Duodenal mucosa (tissue), 2 donors: ENCODE data around the gene SDHAF1.
"Not testable (repeated sequence)": the region's sequence is repeated elsewhere in the genome, so short reads cannot be mapped to it uniquely, and the experiment has no call there.

Source experiments
- H3K27ac ChIP-seq: one replicate; pipeline ENCODE4 v1.7.0; 2013; ENCODE audit warnings: low read depth, low read length
- H3K27me3 ChIP-seq, 2 donors: one replicate each; pipeline ENCODE4 v1.7.0; 2013; ENCODE audit warnings: low read length in 2 of 2, control low read depth in 1 of 2; ENCODE audit not compliant: insufficient read depth in 2 of 2, control insufficient read depth in 1 of 2
- H3K36me3 ChIP-seq, 2 donors: one replicate each; pipeline ENCODE4 v1.7.0; 2013; ENCODE audit warnings: low read length in 2 of 2, control low read depth in 1 of 2; ENCODE audit not compliant: insufficient read depth in 2 of 2, control insufficient read depth in 1 of 2
- H3K4me1 ChIP-seq, 2 donors: one replicate each; pipeline ENCODE4 v1.7.0; 2013; ENCODE audit warnings: low read length in 2 of 2, control low read depth in 1 of 2; ENCODE audit not compliant: insufficient read depth in 2 of 2, control insufficient read depth in 1 of 2
- H3K4me3 ChIP-seq, 2 donors: one replicate each; pipeline ENCODE4 v1.7.0; 2013; ENCODE audit warnings: low read length in 2 of 2, low read depth in 1 of 2
- H3K9ac ChIP-seq, 2 donors: one replicate each; pipeline ENCODE4 v1.7.0; 2013; ENCODE audit warnings: low read length in 2 of 2, low read depth in 1 of 2
- H3K9me3 ChIP-seq, 2 donors: one replicate each; pipeline ENCODE4 v1.7.0; 2013; ENCODE audit warnings: low read length in 2 of 2, control low read depth in 1 of 2; ENCODE audit not compliant: control insufficient read depth in 1 of 2

Gene SDHAF1, protein sequence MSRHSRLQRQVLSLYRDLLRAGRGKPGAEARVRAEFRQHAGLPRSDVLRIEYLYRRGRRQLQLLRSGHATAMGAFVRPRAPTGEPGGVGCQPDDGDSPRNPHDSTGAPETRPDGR

DNA sequence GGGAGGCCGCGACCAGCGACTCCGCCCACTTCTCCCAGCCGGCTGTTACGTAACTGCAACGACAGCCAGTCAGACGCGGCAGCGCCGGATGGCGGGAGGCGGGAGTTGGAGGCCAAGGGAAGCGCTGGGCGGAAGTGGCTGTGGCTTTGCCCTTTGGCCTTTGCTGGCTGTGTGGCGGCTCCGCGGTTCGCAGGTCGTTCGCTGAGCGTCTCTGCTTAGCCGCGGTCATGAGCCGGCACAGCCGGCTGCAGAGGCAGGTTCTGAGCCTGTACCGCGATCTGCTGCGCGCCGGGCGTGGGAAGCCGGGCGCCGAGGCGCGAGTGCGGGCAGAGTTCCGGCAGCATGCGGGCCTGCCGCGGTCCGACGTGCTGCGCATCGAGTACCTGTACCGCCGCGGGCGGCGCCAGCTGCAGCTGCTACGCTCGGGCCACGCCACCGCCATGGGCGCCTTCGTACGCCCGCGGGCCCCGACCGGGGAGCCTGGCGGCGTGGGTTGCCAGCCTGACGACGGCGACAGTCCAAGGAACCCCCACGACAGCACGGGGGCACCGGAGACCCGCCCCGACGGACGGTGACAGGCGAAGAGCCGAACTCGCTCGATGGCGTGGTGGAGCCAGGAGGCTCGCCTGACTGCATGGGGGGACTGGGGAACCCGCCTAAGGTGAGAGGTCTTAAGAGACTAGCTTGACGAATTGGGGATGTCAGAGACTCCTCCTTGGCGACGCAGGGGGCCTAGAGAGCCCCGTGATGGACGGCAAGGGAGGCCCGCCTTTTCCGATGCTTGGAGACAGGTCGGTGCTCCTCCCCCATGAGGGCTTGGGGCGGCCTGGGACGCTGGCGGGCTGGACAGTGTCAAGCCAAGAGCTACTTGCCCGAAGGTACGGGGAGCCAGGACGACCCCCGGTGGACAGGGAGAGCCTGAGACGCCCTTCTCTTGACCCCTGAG, at the start of gene SDHAF1:
Gene SDHAF1 (plus strand): TSS at position 141 of the 946 bp plus-strand sequence. CDS start 87 bp downstream, at position 228.
- Histone ChIP-seq H3K9ac (peak within 1 kb of the TSS; percentile 86 to 88), H3K4me3 (peak within 1 kb of the TSS; percentile 90 to 97), H3K36me3 (peaks cover 0 to 11% of the 10 kb centered on the region in 2 donors), H3K4me1 (peaks cover 16 to 28% of the 10 kb centered on the region in 2 donors), H3K27me3 (no peaks in the 10 kb centered on the region), H3K27ac (peak within 1 kb of the TSS; percentile 86), H3K9me3 (no peaks in the 10 kb centered on the region)

DNA sequence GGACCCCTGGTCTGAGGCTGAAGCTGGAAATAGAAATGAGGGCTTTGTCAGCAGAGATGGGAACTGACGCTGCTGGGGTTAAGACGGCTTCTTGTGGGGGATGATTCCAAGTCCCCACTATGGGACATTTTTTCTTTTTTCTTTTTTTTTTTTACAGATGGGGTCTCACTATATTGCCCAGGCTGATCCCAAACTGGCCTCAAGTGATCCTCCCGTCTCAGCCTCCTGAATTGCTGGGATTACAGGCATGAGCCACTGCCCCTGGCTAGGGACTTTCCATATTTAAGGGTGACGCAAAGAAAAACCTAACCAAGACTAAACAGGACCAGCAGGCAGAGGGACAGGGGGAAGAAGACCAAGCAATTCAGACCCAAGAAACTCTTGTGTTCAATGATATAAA, 48.8 kb upstream of the SDHAF1 start:
- peaks cover 0 to 6% of the 10 kb centered on the region in 2 donors for H3K36me3 ChIP-seq
- no peak overlapping the region for H3K4me3 ChIP-seq
- no peaks in the 10 kb centered on the region for H3K27me3 ChIP-seq

DNA sequence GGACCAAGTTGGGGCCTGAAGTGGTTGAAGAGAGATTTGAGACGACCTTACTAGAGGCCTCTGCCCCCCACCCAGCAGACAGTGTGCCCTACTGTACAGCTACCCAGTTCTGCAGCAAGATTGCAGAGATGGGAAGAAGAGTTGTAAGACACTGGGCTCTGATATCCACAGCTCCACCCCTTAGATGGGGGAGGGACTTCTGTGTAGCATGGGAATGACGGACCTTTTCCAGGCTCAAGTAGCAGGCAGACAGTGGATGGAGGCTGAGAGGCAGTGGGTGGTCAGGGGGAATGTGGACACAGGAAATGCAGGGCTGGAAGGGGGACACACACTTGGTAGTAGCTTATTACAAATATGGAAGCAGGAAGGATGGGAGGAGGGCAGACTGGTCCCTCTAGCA, 45.9 kb upstream of the SDHAF1 start:
- H3K4me3 ChIP-seq = no peak overlapping the region
- no peaks in the 10 kb centered on the region for H3K9me3 ChIP-seq
- H3K36me3 ChIP-seq = peaks cover 0 to 2% of the 10 kb centered on the region in 2 donors
- no peak overlapping the region for H3K9ac ChIP-seq
- H3K27ac ChIP-seq = no peak overlapping the region
- peaks cover 0 to 5% of the 10 kb centered on the region in 2 donors for H3K4me1 ChIP-seq
- H3K27me3 ChIP-seq = no peaks in the 10 kb centered on the region

More for the DNA sequence above, 48.8 kb upstream of the SDHAF1 start:
- no peak overlapping the region for H3K27ac ChIP-seq
- H3K9me3 ChIP-seq = no peaks in the 10 kb centered on the region
- no peaks in the 10 kb centered on the region for H3K4me1 ChIP-seq
- H3K9ac ChIP-seq = no peak overlapping the region

DNA sequence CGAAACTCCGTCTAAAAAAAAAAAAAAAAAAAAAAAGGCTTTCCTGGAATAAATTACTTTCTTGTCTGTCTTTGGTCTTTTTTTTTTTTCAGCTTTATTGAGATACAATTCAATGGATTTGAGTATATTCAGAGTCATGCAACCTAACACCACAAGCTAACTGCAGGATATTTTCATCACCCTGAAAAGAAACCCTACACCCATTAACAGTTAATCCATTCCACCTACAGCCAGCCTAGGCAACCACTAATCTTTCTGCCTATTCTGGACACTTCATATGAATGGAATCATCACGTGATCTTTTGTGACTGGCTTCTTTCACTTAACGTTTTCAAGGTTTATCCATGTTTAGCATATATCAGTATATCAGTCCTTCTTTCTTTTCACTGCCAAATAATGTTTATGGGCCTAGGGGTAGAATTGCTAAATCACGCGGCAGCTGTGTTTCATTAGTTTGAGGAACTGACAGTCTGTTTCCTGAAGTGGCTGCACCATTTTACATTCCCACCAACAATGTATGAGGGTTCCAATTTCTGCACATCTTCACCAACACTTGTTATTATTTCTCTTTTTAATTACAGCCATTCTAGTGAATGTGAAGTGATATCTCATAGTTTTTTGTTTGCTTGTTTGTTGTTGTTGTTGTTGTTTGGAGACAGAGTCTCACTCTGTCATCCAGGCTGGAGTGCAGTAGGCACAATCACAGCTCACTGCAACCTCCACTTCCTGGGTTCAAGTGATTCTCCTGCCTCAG, 38.9 kb upstream of the SDHAF1 start:
- Histone ChIP-seq H3K27ac (no peak overlapping the region), H3K36me3 (no peaks in the 10 kb centered on the region), H3K9ac (no peak overlapping the region), H3K4me1 (peaks cover 0 to 5% of the 10 kb centered on the region in 2 donors), H3K9me3 (no peaks in the 10 kb centered on the region), H3K4me3 (no peak overlapping the region), H3K27me3 (peaks cover 13 to 23% of the 10 kb centered on the region in 2 donors)

DNA sequence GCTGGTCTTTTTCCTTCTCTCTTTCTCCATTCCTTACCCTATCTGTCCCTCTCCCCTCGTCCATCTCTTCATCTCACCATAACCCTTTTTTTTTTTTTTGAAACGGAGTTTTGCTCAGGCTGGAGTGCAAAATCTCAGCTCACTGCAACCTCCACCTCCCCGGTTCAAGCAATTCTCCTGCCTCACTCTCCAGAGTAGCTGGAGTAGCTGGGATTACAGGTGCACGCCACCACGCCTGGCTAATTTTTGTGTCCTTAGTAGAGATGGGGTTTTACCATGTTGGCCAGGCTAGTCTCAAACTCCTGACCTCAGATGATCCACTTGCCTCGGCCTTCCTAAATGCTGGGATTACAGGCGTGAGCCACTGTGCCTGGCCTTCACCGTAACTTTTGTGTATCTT, 37.6 kb upstream of the SDHAF1 start:
- not testable (repeated sequence) for H3K4me1 ChIP-seq, H3K27ac ChIP-seq, H3K9ac ChIP-seq, H3K36me3 ChIP-seq, H3K4me3 ChIP-seq, H3K9me3 ChIP-seq
- H3K27me3 ChIP-seq = peaks cover 13 to 23% of the 10 kb centered on the region in 2 donors

DNA sequence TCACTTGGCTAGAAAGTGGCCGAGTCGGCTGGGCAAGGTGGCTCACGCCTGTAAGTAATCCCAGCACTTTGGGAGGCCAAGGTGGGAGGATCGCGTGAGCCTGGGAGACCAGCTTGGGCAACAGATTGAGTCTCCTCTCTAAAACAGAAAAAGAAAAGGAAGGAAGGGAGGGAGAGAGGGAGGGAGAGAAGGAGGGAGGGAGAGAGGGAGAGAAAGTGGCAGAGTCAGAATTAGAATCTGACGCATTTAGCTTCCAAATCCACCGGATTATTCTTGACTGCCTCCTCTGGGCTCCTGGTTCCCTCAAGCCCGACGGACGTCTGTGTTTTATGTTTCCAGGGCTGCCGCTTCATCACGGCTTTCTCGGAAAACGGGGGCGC, 36.3 kb upstream of the SDHAF1 start:
- H3K4me3 ChIP-seq = no peak overlapping the region
- no peak overlapping the region for H3K9ac ChIP-seq
- H3K36me3 ChIP-seq = no peaks in the 10 kb centered on the region
- peaks cover 16 to 23% of the 10 kb centered on the region in 2 donors for H3K27me3 ChIP-seq
- no peaks in the 10 kb centered on the region for H3K9me3 ChIP-seq
- H3K4me1 ChIP-seq = no peaks in the 10 kb centered on the region
- no peak overlapping the region for H3K27ac ChIP-seq

DNA sequence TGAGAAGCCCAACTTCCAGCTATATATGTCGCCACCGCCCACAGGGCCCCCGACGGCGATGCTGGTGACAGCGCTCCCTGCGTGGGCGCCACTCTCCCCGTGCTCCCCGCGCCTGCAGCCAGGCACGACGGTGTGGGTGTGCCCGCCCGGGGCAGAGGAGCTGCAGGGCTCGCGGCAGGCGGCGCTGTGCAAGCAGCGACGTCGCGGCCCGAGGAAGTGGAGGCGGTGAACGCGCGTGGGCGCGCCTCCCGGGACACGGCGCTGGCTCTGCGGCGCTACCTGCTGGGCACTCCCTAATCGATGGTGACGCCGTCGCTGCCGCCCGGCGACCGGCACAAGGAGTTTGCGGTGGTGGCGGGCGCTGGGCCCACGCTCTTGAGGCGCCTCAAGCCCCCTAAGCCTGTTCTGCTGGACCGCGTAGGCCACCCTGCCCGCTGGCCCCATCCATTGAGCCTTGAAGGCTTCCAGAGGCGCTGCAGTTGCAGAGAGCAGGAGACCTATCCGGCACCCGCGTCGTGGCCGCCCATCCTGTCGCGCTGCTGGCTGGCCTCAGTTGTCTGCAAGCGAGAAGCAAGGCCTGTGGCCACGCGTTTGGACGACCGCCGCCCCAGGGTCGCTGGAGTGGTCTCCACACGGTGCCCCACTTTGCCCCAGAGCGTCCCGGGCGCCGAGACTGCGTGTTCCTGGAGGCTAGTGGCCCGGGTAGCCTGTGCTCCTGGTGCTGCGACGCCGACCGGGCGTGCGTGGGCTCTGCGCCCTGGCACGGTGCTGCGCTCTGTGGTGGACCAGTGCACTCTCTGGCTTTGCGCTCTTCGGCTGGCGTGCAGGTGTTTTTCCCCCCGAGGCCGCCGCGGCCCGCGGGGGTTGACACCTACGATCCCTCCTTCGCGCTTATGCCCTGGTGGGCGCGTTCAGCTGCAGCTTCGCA, 35.7 kb upstream of the SDHAF1 start:
- Histone ChIP-seq H3K9me3 (no peaks in the 10 kb centered on the region), H3K4me3 (peak overlapping the region in 1 of 2 donors; percentile 45), H3K36me3 (no peaks in the 10 kb centered on the region), H3K9ac (no peak overlapping the region), H3K27me3 (peaks cover 16 to 23% of the 10 kb centered on the region in 2 donors), H3K4me1 (no peaks in the 10 kb centered on the region), H3K27ac (no peak overlapping the region)

DNA sequence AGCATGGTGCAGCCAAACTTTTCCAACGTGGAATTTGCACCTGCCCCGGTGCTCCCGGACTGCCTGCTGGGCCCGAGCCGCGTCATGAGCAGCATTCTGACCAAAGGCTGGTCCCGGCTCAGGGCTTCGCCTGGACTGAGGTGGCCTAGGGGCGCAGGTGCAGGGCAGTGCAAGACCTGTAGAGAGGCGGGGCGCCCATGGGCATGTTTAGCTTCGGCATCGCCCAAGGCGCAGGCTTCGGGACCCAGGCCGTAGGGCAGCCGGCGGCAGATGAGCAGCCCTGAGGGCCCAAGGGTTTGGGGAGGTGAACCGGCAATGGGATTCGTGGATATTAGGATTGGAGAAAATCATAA, 35.0 kb upstream of the SDHAF1 start:
- no peaks in the 10 kb centered on the region for H3K9me3 ChIP-seq
- H3K36me3 ChIP-seq = no peaks in the 10 kb centered on the region
- H3K27ac ChIP-seq = no peak overlapping the region
- H3K27me3 ChIP-seq = peaks cover 16 to 23% of the 10 kb centered on the region in 2 donors
- no peaks in the 10 kb centered on the region for H3K4me1 ChIP-seq
- no peak overlapping the region for H3K9ac ChIP-seq
- H3K4me3 ChIP-seq = peak overlapping the region in 1 of 2 donors; percentile 45

DNA sequence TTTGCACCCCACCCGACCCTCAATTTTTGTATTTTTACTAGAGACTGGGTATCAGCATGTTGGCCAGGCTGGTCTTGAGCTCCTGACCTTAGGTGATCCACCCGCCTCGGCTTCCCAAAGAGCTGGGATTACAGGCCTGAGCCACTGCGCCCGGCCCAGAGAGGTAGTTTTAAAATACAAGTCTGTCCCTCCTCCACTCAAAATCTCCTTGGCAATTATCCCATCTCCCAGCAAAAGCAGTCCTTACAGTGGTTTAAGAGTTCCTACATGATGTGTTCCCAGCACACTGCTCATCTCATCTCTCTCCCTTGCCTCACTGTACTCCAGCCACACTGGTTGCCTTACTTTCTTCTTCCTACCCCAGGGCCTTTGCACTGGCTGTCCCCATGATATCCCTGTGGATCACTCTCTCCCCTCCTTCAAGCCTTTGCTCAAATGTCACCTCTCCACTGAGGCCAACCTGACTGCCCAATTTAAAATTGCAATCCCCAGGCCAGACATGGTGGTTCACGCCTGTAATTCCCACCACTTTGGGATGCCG, 34.5 kb upstream of the SDHAF1 start:
- no peak overlapping the region for H3K9ac ChIP-seq
- no peaks in the 10 kb centered on the region for H3K9me3 ChIP-seq
- no peak overlapping the region for H3K27ac ChIP-seq
- no peaks in the 10 kb centered on the region for H3K36me3 ChIP-seq
- H3K4me3 ChIP-seq = no peak overlapping the region
- H3K4me1 ChIP-seq = no peaks in the 10 kb centered on the region
- peaks cover 17 to 23% of the 10 kb centered on the region in 2 donors for H3K27me3 ChIP-seq
